ENCODE data around the gene TMCC2.
A peak's percentile ranks its signal among the peaks of the same experiment; 100 is the strongest.

TMCC2 gene

GRCh38 chr1:205199090-205199930 is 28.4 kb upstream of the TMCC2 start:
- no peak overlapping the region for H3K4me3 ChIP-seq (ENCODE audit: low read length)
- no peak for TF ChIP-seq CTCF (IDR thresholded peaks at IDR 0.05; ENCODE audit: insufficient read depth, low read depth, low read length, missing control alignments)
- peak; percentile 21 for DNase-seq (ENCODE audit: low read depth)

- TF ChIP-seq CTCF (IDR thresholded peaks at IDR 0.05; ENCODE audit: insufficient read depth, low read depth, low read length, missing control alignments): no peak
- H3K4me3 ChIP-seq (ENCODE audit: low read length): no peak overlapping the region
- DNase-seq (ENCODE audit: low read depth): no peak
Observed at GRCh38 chr1:205199931-205200299, 27.8 kb upstream of the TMCC2 start.

- no peak overlapping the region for H3K4me3 ChIP-seq (ENCODE audit: low read length)
- TF ChIP-seq CTCF (IDR thresholded peaks at IDR 0.05; ENCODE audit: insufficient read depth, low read depth, low read length, missing control alignments): no peak
- no peak for DNase-seq (ENCODE audit: low read depth)
Observed at GRCh38 chr1:205204552-205204951, 23.2 kb upstream of the TMCC2 start.

- no peak overlapping the region for H3K4me3 ChIP-seq (ENCODE audit: low read length)
- no peak for DNase-seq (ENCODE audit: low read depth)
- no peak for TF ChIP-seq CTCF (IDR thresholded peaks at IDR 0.05; ENCODE audit: insufficient read depth, low read depth, low read length, missing control alignments)
Observed at GRCh38 chr1:205205055-205205454, 22.7 kb upstream of the TMCC2 start.

GRCh38 chr1:205208811-205209210 is 18.9 kb upstream of the TMCC2 start:
- TF ChIP-seq CTCF (IDR thresholded peaks at IDR 0.05; ENCODE audit: insufficient read depth, low read depth, low read length, missing control alignments): no peak
- no peak overlapping the region for H3K4me3 ChIP-seq (ENCODE audit: low read length)
- no peak for DNase-seq (ENCODE audit: low read depth)

- DNase-seq (ENCODE audit: low read depth): no peak
- no peak for TF ChIP-seq CTCF (IDR thresholded peaks at IDR 0.05; ENCODE audit: insufficient read depth, low read depth, low read length, missing control alignments)
- H3K4me3 ChIP-seq (ENCODE audit: low read length): peak overlapping the region; percentile 88
Observed at GRCh38 chr1:205210756-205211168, 17.0 kb upstream of the TMCC2 start.

All from epithelial cell of esophagus (primary cell).